PC-3 (cell line): ENCODE data around the gene CALN1. TPM values are rescaled to one million over a fixed set of nuclear protein-coding genes. Genes with fewer than 3 reads are reported as not detected.

ENCODE experiments used
- ATAC-seq: fragments of 200-7000 bp; cut with Tn5 transposase; 2 replicates; pipeline ENCODE4 v1.9.1; 2020; ENCODE audit warnings: mild to moderate bottlenecking, moderate library complexity
- BruUV-seq: library from RNA; stranded (reverse); fragments of 400-500 nt; replicated peaks from 2 replicates; lab custom pipeline; 2021; lab: Mats Ljungman, UMichigan
- CTCF ChIA-PET: fragments of 300-600 bp; sonication (Branson Sonifier 250); formaldehyde crosslinking; loops from one replicate; lab custom pipeline; 2022; ENCODE audit warnings: antibody characterized with exemption; lab: Charles Lee
- POLR2A ChIA-PET: fragments of 300-600 bp; sonication (Branson Sonifier 250); formaldehyde crosslinking; loops from one replicate; lab custom pipeline; 2022; ENCODE audit warnings: antibody characterized with exemption; ENCODE audit not compliant: unreplicated experiment; lab: Charles Lee
- DNase-seq: peaks from one replicate; pipeline ENCODE4 v3.0.0-alpha.2; 2015
- H2AFZ ChIP-seq: fragments of 300-600 bp; sonication (generic); 2 replicates; pipeline ENCODE4 v1.6.0; 2016; ENCODE audit warnings: antibody characterized with exemption, low read length
- H3F3A ChIP-seq: fragments of 300-600 bp; sonication (generic); one replicate; pipeline ENCODE4 v1.6.0; 2017; ENCODE audit warnings: antibody characterized with exemption, low read length, control low read depth, mild to moderate bottlenecking; ENCODE audit not compliant: unreplicated experiment
- H3K27ac ChIP-seq: fragments of 300-600 bp; sonication (generic); 2 replicates; pipeline ENCODE4 v1.5.1; 2016; ENCODE audit warnings: mild to moderate bottlenecking, low read length
- H3K27me3 ChIP-seq: fragments of 300-600 bp; sonication (generic); 2 replicates; pipeline ENCODE4 v1.6.1; 2016; ENCODE audit warnings: low read length, mixed read lengths
- H3K36me3 ChIP-seq: fragments of 300-600 bp; sonication (generic); 2 replicates; pipeline ENCODE4 v1.6.1; 2016; ENCODE audit warnings: low read depth, mixed run types, low read length, mixed read lengths
- H3K4me1 ChIP-seq: fragments of 300-600 bp; sonication (generic); 2 replicates; pipeline ENCODE4 v1.5.1; 2016; ENCODE audit warnings: low read length; ENCODE audit not compliant: insufficient read depth
- H3K4me2 ChIP-seq: fragments of 300-600 bp; sonication (generic); 2 replicates; pipeline ENCODE4 v1.6.0; 2016; ENCODE audit warnings: low read length
- H3K4me3 ChIP-seq: fragments of 300-600 bp; sonication (generic); 2 replicates; pipeline ENCODE4 v1.5.1; 2016; ENCODE audit warnings: mild to moderate bottlenecking, low read length, mixed read lengths
- H3K79me2 ChIP-seq: fragments of 300-600 bp; sonication (generic); 2 replicates; pipeline ENCODE4 v1.6.1; 2017; ENCODE audit warnings: low read length, mixed read lengths
- H3K9ac ChIP-seq: fragments of 300-600 bp; sonication (generic); 2 replicates; pipeline ENCODE4 v1.6.0; 2016; ENCODE audit warnings: mild to moderate bottlenecking, low read length
- H3K9me2 ChIP-seq: fragments of 300-600 bp; sonication (generic); replicated peaks from 2 replicates; pipeline ENCODE4 v1.6.1; 2016; ENCODE audit warnings: mixed run types, low read length, mixed read lengths
- H3K9me3 ChIP-seq: fragments of 300-600 bp; sonication (generic); 2 replicates; pipeline ENCODE4 v1.6.1; 2016; ENCODE audit warnings: low read length, mixed read lengths
- H4K20me1 ChIP-seq: fragments of 300-600 bp; sonication (generic); 2 replicates; pipeline ENCODE4 v1.6.1; 2016; ENCODE audit warnings: low read length, mixed read lengths
- EZH2 ChIP-seq: fragments of 300-600 bp; sonication (generic); IDR thresholded peaks from one replicate; pipeline ENCODE4 v1.6.1; 2017; ENCODE audit warnings: antibody characterized with exemption, mild to moderate bottlenecking, low read length; ENCODE audit not compliant: unreplicated experiment
- EZH2phosphoT487 ChIP-seq: fragments of 300-600 bp; sonication (generic); IDR thresholded peaks from 2 replicates; pipeline ENCODE4 v1.6.1; 2018; ENCODE audit warnings: mild to moderate bottlenecking, antibody characterized with exemption, low read length, borderline replicate concordance
- intact Hi-C: fragments of 100-400 bp; cut with micrococcal nuclease; formaldehyde crosslinking; loops from 2 replicates; pipeline ENCODE4 v1.9.0; 2023
- total RNA-seq: library from RNA; depleted of rRNA; stranded (reverse); fragments of >200 nt; gene quantifications from 2 replicates; pipeline ENCODE4 v1.2.3, GENCODE V29; 2014
- TF ChIP-seq, protein P1 (sequence below): fragments of 300-600 bp; sonication (generic); conservative IDR thresholded peaks from 2 replicates; pipeline ENCODE4 v1.5.1; 2017; ENCODE audit warnings: antibody characterized with exemption, low read depth, mild to moderate bottlenecking, low read length

The CALN1 gene
- total RNA-seq, 1 experiment from 2014 or later = not detected

DNA sequence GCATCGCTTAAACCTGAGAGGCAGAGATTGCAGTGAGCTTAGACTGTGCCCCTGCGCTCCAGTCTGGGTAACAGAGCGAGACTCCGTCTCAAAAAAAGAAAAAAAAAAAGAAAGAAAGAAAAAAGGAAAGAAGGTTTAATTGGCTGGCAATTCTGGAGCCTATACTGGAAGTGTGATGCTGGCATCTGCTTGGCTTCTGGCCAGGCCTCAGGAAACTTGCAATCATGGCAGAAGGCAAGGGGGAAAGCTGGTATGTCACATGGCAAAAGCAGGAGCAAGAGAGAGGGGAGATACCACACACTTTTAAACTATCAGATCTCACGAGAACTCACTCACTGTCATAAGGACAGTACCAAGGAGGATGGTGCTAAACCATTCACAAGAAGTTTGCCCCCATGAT is 190.0 kb downstream of the CALN1 start:
- TF ChIP-seq EZH2 (no peak), EZH2phosphoT487 (no peak)
- TF ChIP-seq, protein P1, sequence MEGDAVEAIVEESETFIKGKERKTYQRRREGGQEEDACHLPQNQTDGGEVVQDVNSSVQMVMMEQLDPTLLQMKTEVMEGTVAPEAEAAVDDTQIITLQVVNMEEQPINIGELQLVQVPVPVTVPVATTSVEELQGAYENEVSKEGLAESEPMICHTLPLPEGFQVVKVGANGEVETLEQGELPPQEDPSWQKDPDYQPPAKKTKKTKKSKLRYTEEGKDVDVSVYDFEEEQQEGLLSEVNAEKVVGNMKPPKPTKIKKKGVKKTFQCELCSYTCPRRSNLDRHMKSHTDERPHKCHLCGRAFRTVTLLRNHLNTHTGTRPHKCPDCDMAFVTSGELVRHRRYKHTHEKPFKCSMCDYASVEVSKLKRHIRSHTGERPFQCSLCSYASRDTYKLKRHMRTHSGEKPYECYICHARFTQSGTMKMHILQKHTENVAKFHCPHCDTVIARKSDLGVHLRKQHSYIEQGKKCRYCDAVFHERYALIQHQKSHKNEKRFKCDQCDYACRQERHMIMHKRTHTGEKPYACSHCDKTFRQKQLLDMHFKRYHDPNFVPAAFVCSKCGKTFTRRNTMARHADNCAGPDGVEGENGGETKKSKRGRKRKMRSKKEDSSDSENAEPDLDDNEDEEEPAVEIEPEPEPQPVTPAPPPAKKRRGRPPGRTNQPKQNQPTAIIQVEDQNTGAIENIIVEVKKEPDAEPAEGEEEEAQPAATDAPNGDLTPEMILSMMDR = no peak
- ATAC-seq (no peak), DNase-seq (no peak)
- no peak overlapping the region for H2AFZ ChIP-seq
- CTCF ChIA-PET = no interaction called here
- no TSS peak for BruUV-seq
- no peaks in the 10 kb centered on the region for H3F3A ChIP-seq
- H3K9ac ChIP-seq = no peak overlapping the region
- POLR2A ChIA-PET = no interaction called here
- H4K20me1 ChIP-seq = no peaks in the 10 kb centered on the region
- H3K27me3 ChIP-seq = no peaks in the 10 kb centered on the region
- H3K4me3 ChIP-seq = no peak overlapping the region
- H3K9me3 ChIP-seq = no peaks in the 10 kb centered on the region
- no peaks in the 10 kb centered on the region for H3K36me3 ChIP-seq
- H3K4me1 ChIP-seq = no peaks in the 10 kb centered on the region
- H3K27ac ChIP-seq = no peak overlapping the region
- intact Hi-C loops = no loop called here
- no peaks in the 10 kb centered on the region for H3K9me2 ChIP-seq
- no peak overlapping the region for H3K4me2 ChIP-seq
- no peaks in the 10 kb centered on the region for H3K79me2 ChIP-seq

DNA sequence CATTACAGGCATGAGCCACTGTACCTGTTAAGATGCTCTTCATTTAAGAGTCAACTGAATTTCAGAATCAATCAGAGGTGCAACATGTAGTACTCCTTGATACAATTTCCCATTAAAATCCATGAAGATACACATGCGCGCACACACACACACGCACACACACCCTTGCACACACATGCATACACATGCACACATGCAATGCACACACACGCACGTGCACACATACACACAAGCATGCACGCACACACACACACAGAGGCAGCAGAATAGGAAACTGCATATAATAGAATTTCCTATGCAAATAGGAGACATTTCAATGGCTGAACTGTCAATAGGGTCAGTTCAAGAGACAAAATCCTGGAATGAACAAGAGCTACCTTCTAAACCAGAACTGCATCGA is 192.6 kb downstream of the CALN1 start:
- POLR2A ChIA-PET = no interaction called here
- no peaks in the 10 kb centered on the region for H4K20me1 ChIP-seq
- no peak overlapping the region for H3K9ac ChIP-seq
- H3K4me3 ChIP-seq = no peak overlapping the region
- no peaks in the 10 kb centered on the region for H3K9me3 ChIP-seq
- H3K36me3 ChIP-seq = no peaks in the 10 kb centered on the region
- H3K27me3 ChIP-seq = no peaks in the 10 kb centered on the region
- no peak overlapping the region for H3K27ac ChIP-seq
- no peak overlapping the region for H3K4me2 ChIP-seq
- ATAC-seq (no peak), DNase-seq (no peak)
- H3K4me1 ChIP-seq = no peaks in the 10 kb centered on the region
- TF ChIP-seq EZH2 (no peak), EZH2phosphoT487 (no peak)
- TF ChIP-seq, protein P1 = no peak
- H2AFZ ChIP-seq = no peak overlapping the region
- CTCF ChIA-PET = no interaction called here
- intact Hi-C loops = no loop called here
- no TSS peak for BruUV-seq
- no peaks in the 10 kb centered on the region for H3K79me2 ChIP-seq
- H3K9me2 ChIP-seq = no peaks in the 10 kb centered on the region
- no peaks in the 10 kb centered on the region for H3F3A ChIP-seq

DNA sequence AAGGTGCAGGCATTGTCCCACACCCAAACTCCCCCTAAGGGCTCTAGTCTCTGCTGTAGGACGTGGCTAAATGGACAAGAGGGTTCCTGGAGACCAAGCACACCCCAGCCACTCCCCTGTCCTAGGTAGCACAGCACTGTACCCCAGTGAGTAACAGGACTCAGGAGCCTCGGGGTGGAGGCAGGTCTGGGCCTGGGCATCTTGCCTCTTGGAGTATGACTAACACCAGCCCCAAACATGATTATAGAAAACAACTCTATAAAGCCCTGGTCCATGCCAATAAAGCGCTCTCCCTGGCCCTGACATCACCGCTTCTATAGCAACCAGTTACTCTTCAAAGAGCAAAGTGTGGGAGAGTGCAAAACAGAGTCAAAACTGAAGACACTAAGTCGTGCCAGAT is 195.0 kb downstream of the CALN1 start:
- no peak for DNase-seq

More for the DNA sequence above, 195.0 kb downstream of the CALN1 start:
- ChIA-PET CTCF (no interaction called here), POLR2A (no interaction called here)
- Histone ChIP-seq H3K9me2 (no peaks in the 10 kb centered on the region), H3K4me1 (no peaks in the 10 kb centered on the region), H3K79me2 (no peaks in the 10 kb centered on the region), H4K20me1 (no peaks in the 10 kb centered on the region), H3K27me3 (no peaks in the 10 kb centered on the region), H3K4me2 (no peak overlapping the region), H3F3A (no peaks in the 10 kb centered on the region), H3K9ac (no peak overlapping the region), H3K9me3 (no peaks in the 10 kb centered on the region), H2AFZ (no peak overlapping the region), H3K36me3 (no peaks in the 10 kb centered on the region), H3K4me3 (no peak overlapping the region), H3K27ac (no peak overlapping the region)
- ATAC-seq = no peak
- intact Hi-C loops = no loop called here
- no TSS peak for BruUV-seq
- TF ChIP-seq EZH2phosphoT487 = no peak
- TF ChIP-seq, protein P1 = no peak
- TF ChIP-seq EZH2 = no peak
